WTC11 (cell line): ENCODE data around the gene CYB5B. TPM values are rescaled to one million over a fixed set of nuclear protein-coding genes. Genes with fewer than 3 reads are reported as not detected.
A peak's percentile ranks its signal among the peaks of the same experiment; 100 is the strongest.

Experiments
- ATAC-seq: fragments of 200-7000 bp; cut with Tn5 transposase; 2 replicates; pipeline ENCODE4 v1.10.0; 2021; ENCODE audit warnings: mild to moderate bottlenecking, moderate library complexity
- CTCF ChIA-PET: fragments of 300-600 bp; sonication (Branson Sonifier 250); formaldehyde crosslinking; loops from one replicate; lab custom pipeline; 2021; ENCODE audit warnings: antibody characterized with exemption; lab: Charles Lee
- POLR2A ChIA-PET: fragments of 350-600 bp; sonication (Branson Sonifier 250); formaldehyde crosslinking; loops from one replicate; lab custom pipeline; 2021; ENCODE audit warnings: antibody characterized with exemption; lab: Charles Lee
- DNase-seq: peaks from one replicate; pipeline ENCODE4 v3.0.0; 2021; ENCODE audit warnings: low spot score
- H3K27ac Mint-ChIP-seq: 2 replicates; pipeline ENCODE4 v1.8.0; 2021; ENCODE audit warnings: mixed read lengths
- H3K27me3 Mint-ChIP-seq: 2 replicates; pipeline ENCODE4 v1.8.0; 2021; ENCODE audit warnings: low read depth, mild to moderate bottlenecking, moderate library complexity, mixed read lengths
- H3K36me3 Mint-ChIP-seq: 2 replicates; pipeline ENCODE4 v1.8.0; 2021; ENCODE audit warnings: mixed read lengths
- H3K4me1 Mint-ChIP-seq: 2 replicates; pipeline ENCODE4 v1.8.0; 2022; ENCODE audit warnings: mixed read lengths
- H3K4me3 Mint-ChIP-seq: 2 replicates; pipeline ENCODE4 v1.8.0; 2021; ENCODE audit warnings: mild to moderate bottlenecking, moderate library complexity, mixed read lengths
- H3K9me3 Mint-ChIP-seq: 2 replicates; pipeline ENCODE4 v1.8.0; 2021; ENCODE audit warnings: mixed read lengths
- CBFB ChIP-seq: sonication (generic); formaldehyde crosslinking; IDR thresholded peaks from 2 replicates; pipeline ENCODE4 v1.8.1; 2022; ENCODE audit warnings: mild to moderate bottlenecking, low read depth, missing genetic modification reagents
- CREB1 ChIP-seq: sonication (generic); formaldehyde crosslinking; IDR thresholded peaks from 2 replicates; pipeline ENCODE4 v1.8.0; 2023; ENCODE audit warnings: mild to moderate bottlenecking, missing genetic modification reagents
- E2F1 ChIP-seq: sonication (generic); formaldehyde crosslinking; IDR thresholded peaks from 2 replicates; pipeline ENCODE4 v1.8.0; 2022; ENCODE audit warnings: mild to moderate bottlenecking, missing genetic modification reagents
- E2F5 ChIP-seq: sonication (generic); formaldehyde crosslinking; IDR thresholded peaks from 2 replicates; pipeline ENCODE4 v1.8.1; 2022; ENCODE audit warnings: mild to moderate bottlenecking, moderate library complexity, missing genetic modification reagents
- ELF4 ChIP-seq: sonication (generic); formaldehyde crosslinking; IDR thresholded peaks from 2 replicates; pipeline ENCODE4 v1.8.1; 2022; ENCODE audit warnings: low read depth, mild to moderate bottlenecking, moderate library complexity, missing genetic modification reagents
- FOXK1 ChIP-seq: sonication (generic); formaldehyde crosslinking; IDR thresholded peaks from 2 replicates; pipeline ENCODE4 v1.8.0; 2022; ENCODE audit warnings: mild to moderate bottlenecking, moderate library complexity, missing genetic modification reagents
- FOXP1 ChIP-seq: sonication (generic); formaldehyde crosslinking; IDR thresholded peaks from 2 replicates; pipeline ENCODE4 v1.8.0; 2022; ENCODE audit warnings: missing genetic modification reagents, mild to moderate bottlenecking, moderate library complexity, borderline replicate concordance
- GTF2I ChIP-seq: fragments of 250-450 bp; sonication (Bioruptor Pico); conservative IDR thresholded peaks from 2 replicates; pipeline ENCODE4 v1.4.0; 2021; ENCODE audit warnings: mild to moderate bottlenecking
- NFYB ChIP-seq: sonication (generic); formaldehyde crosslinking; conservative IDR thresholded peaks from 2 replicates; pipeline ENCODE4 v1.8.0; 2022; ENCODE audit warnings: low read depth, missing genetic modification reagents
- NR1H2 ChIP-seq: sonication (generic); formaldehyde crosslinking; IDR thresholded peaks from 2 replicates; pipeline ENCODE4 v1.9.0; 2021; ENCODE audit warnings: mild to moderate bottlenecking, moderate library complexity, missing genetic modification reagents
- NR3C1 ChIP-seq: sonication (generic); formaldehyde crosslinking; conservative IDR thresholded peaks from 2 replicates; pipeline ENCODE4 v1.8.1; 2023; ENCODE audit warnings: low read depth, mild to moderate bottlenecking, missing genetic modification reagents
- SP1 ChIP-seq: sonication (generic); formaldehyde crosslinking; conservative IDR thresholded peaks from 2 replicates; pipeline ENCODE4 v1.8.1; 2022; ENCODE audit warnings: missing genetic modification reagents
- ZMAT4 ChIP-seq: fragments of 250-450 bp; sonication (Bioruptor Pico); IDR thresholded peaks from 2 replicates; pipeline ENCODE4 v1.9.0; 2021; ENCODE audit warnings: mild to moderate bottlenecking
- ZNF263 ChIP-seq: sonication (generic); formaldehyde crosslinking; IDR thresholded peaks from 2 replicates; pipeline ENCODE4 v1.8.1; 2022; ENCODE audit warnings: low read depth, mild to moderate bottlenecking, moderate library complexity, missing genetic modification reagents
- total RNA-seq: library from RNA; stranded (reverse); gene quantifications from 3 replicates; pipeline ENCODE4 v1.2.3, GENCODE V29; 2021
- TF ChIP-seq, protein P1 (sequence below): fragments of 250-450 bp; sonication (Bioruptor Pico); IDR thresholded peaks from 2 replicates; pipeline ENCODE4 v1.9.0; 2021; ENCODE audit warnings: mild to moderate bottlenecking, borderline replicate concordance

CYB5B gene
- total RNA-seq, 1 experiment from 2014 or later = 109 TPM

DNA sequence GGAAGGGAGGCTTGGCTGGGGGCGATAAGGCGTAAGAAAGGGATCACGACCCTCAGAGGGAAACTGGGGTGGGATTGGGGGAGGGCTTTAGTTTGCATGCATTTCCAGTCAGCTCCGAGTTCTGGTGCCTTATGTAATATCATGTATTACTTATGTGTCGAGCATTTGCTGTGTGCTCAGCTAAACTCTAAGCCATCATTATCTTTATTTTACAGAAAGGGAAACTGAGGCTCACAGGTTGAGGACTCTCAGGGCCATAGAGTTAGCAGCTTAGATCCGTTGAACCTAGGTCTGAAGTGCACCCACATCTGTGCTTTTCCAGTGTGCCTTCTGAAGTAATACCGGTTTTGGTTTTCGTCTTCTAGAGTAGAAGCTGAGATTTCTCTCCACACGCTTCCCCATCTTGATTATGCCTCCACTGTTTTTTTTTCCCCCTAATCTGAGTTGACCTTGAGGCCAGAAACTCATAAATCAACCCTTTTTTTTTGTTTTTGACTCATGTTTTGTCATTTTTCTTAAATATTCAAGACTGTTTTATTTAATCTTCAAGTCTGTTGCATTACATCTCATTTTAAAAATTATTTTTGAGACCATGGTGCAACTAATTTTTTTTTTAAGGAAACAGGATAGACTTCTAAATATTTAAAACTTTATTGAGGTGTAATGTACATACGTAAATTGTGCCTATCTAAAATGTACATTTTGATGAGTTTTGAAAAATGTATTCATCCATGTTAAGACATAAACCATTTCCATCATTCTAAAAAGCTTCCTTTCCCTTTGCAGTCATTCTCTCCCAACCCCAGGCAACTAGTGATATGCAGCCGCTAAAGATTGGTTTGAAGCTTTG lies 741 bp downstream of the CYB5B start:
- Mint-ChIP-seq H3K4me1 (peaks cover 9% of the 10 kb centered on the region), H3K9me3 (peaks cover 19% of the 10 kb centered on the region), H3K4me3 (peak overlapping the region; percentile 96), H3K36me3 (peaks cover 39% of the 10 kb centered on the region), H3K27me3 (no peaks in the 10 kb centered on the region; the same call in 1 of the 2 replicates), H3K27ac (peak overlapping the region; percentile 97)
- POLR2A ChIA-PET = interaction anchor here (0.7 to 1.0 kb wide), 4 partner anchors 33 to 87 kb away, joined by 3 read pairs; no protein-coding TSS in a partner anchor
- TF ChIP-seq FOXP1 (CRISPR knock-in tag) = no peak
- 0 out of 2 replicates have a peak, but pooled peaks have one; percentile 0 for TF ChIP-seq E2F5 (CRISPR knock-in tag)
- CTCF ChIA-PET = interaction anchor here (0.6 to 1.6 kb wide), 5 partner anchors 26 to 233 kb away, joined by 3 to 7 read pairs (median 3); no protein-coding TSS in a partner anchor
- no peak for ATAC-seq
- DNase-seq = no peak

GRCh38 chr16:69428652-69429051 lies 4.2 kb downstream of the CYB5B start:
- Mint-ChIP-seq H3K36me3 (peaks cover 51% of the 10 kb centered on the region), H3K4me1 (peaks cover 7% of the 10 kb centered on the region), H3K27me3 (no peaks in the 10 kb centered on the region; the same call in 1 of the 2 replicates), H3K4me3 (no peak overlapping the region), H3K9me3 (peaks cover 19% of the 10 kb centered on the region), H3K27ac (peak overlapping the region; percentile 17; the same call in 1 of the 2 replicates)
- ChIA-PET POLR2A (no interaction called here), CTCF (no interaction called here)
- ATAC-seq (no peak), DNase-seq (no peak)
- TF ChIP-seq SP1 (CRISPR knock-in tag) (no peak), ZMAT4 (CRISPR knock-in tag) (no peak), E2F1 (no peak), FOXK1 (CRISPR knock-in tag) (no peak), ELF4 (CRISPR knock-in tag) (no peak), CBFB (CRISPR knock-in tag) (no peak), NR3C1 (CRISPR knock-in tag) (no peak), FOXP1 (CRISPR knock-in tag) (no peak), CREB1 (CRISPR knock-in tag) (no peak), NFYB (CRISPR knock-in tag) (no peak), GTF2I (no peak), NR1H2 (CRISPR knock-in tag) (no peak), ZNF263 (no peak)
- TF ChIP-seq, protein P1, sequence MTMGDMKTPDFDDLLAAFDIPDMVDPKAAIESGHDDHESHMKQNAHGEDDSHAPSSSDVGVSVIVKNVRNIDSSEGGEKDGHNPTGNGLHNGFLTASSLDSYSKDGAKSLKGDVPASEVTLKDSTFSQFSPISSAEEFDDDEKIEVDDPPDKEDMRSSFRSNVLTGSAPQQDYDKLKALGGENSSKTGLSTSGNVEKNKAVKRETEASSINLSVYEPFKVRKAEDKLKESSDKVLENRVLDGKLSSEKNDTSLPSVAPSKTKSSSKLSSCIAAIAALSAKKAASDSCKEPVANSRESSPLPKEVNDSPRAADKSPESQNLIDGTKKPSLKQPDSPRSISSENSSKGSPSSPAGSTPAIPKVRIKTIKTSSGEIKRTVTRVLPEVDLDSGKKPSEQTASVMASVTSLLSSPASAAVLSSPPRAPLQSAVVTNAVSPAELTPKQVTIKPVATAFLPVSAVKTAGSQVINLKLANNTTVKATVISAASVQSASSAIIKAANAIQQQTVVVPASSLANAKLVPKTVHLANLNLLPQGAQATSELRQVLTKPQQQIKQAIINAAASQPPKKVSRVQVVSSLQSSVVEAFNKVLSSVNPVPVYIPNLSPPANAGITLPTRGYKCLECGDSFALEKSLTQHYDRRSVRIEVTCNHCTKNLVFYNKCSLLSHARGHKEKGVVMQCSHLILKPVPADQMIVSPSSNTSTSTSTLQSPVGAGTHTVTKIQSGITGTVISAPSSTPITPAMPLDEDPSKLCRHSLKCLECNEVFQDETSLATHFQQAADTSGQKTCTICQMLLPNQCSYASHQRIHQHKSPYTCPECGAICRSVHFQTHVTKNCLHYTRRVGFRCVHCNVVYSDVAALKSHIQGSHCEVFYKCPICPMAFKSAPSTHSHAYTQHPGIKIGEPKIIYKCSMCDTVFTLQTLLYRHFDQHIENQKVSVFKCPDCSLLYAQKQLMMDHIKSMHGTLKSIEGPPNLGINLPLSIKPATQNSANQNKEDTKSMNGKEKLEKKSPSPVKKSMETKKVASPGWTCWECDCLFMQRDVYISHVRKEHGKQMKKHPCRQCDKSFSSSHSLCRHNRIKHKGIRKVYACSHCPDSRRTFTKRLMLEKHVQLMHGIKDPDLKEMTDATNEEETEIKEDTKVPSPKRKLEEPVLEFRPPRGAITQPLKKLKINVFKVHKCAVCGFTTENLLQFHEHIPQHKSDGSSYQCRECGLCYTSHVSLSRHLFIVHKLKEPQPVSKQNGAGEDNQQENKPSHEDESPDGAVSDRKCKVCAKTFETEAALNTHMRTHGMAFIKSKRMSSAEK (CRISPR knock-in tag) = no peak
